HPDE6-E6E7 (cell line): ENCODE measurements around the gene CEP290.

ENCODE experiments used
- DNase-seq: peaks from one replicate; pipeline ENCODE4 v3.0.0; 2011; ENCODE audit warnings: missing footprints; ENCODE audit errors: extremely low spot score

CEP290 gene, protein sequence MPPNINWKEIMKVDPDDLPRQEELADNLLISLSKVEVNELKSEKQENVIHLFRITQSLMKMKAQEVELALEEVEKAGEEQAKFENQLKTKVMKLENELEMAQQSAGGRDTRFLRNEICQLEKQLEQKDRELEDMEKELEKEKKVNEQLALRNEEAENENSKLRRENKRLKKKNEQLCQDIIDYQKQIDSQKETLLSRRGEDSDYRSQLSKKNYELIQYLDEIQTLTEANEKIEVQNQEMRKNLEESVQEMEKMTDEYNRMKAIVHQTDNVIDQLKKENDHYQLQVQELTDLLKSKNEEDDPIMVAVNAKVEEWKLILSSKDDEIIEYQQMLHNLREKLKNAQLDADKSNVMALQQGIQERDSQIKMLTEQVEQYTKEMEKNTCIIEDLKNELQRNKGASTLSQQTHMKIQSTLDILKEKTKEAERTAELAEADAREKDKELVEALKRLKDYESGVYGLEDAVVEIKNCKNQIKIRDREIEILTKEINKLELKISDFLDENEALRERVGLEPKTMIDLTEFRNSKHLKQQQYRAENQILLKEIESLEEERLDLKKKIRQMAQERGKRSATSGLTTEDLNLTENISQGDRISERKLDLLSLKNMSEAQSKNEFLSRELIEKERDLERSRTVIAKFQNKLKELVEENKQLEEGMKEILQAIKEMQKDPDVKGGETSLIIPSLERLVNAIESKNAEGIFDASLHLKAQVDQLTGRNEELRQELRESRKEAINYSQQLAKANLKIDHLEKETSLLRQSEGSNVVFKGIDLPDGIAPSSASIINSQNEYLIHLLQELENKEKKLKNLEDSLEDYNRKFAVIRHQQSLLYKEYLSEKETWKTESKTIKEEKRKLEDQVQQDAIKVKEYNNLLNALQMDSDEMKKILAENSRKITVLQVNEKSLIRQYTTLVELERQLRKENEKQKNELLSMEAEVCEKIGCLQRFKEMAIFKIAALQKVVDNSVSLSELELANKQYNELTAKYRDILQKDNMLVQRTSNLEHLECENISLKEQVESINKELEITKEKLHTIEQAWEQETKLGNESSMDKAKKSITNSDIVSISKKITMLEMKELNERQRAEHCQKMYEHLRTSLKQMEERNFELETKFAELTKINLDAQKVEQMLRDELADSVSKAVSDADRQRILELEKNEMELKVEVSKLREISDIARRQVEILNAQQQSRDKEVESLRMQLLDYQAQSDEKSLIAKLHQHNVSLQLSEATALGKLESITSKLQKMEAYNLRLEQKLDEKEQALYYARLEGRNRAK (N-terminal part only)

DNA sequence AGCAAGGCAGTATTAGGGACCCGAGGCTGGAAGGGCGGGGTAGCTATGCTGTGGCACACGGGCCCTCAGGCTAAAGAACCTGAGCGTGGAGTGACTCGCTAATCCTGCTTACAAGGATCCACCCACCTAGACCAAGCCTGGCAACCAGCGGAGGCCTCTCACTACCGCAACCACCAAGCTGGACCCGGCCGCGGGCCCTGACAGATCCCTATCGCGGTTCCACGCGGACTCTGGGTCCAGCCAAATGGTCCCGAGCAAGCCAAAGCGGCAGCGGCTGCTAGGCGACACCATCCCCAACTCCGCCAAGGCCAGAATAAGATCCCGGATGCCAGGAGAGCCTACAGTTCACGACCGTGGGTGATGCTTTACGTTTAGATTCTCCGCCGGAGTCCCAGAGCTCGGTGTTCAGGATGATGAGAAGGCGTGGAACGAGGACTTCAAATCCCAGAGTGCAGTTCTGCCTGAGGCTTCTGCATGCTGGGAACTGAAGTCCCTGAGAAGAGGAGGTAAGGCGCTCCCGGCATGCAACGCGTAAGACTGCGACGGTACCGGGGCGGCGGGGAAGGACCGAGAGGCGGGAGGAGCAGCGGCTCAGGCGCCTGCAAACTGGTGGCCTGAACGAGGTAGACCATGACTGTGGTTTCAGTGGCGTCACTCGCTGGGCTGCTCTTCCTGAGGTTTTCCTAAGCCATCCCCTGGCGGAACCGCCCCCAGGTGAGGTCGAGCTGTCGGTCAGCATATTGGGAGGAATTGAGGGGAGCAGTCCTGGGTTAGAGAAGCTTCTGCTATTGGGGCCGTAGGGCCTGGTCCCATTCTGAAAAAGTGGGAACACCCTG lies at the start of gene CEP290, which contains the start of gene TMTC3:
TSS of gene CEP290 (minus strand) at position 315 of the 836 bp plus-strand sequence. CDS start 781 bp downstream, outside the sequence.
TSS of gene TMTC3 (plus strand) at position 534 of the 836 bp plus-strand sequence. CDS start 6,009 bp downstream, outside the sequence.
- DNase-seq: peak; percentile 90

DNA sequence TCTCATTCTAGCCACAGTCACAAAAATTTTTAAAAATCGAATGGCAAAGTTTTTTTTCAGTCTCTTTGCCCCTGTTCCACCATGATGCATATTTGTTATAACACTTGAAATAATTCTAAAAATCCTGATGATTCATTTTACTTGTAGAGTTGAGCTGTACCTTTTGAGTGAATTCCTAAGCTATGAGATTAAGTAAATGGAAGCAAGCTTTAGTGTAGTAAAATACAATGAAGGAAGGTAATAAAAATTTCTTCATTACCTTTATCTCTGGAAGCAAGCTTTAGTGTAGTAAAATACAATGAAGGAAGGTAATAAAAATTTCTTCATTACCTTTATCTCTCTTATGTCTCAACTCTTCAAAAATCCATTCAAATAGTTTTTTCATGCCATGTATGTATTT lies 46.3 kb upstream of the CEP290 start:
- no peak for DNase-seq

DNA sequence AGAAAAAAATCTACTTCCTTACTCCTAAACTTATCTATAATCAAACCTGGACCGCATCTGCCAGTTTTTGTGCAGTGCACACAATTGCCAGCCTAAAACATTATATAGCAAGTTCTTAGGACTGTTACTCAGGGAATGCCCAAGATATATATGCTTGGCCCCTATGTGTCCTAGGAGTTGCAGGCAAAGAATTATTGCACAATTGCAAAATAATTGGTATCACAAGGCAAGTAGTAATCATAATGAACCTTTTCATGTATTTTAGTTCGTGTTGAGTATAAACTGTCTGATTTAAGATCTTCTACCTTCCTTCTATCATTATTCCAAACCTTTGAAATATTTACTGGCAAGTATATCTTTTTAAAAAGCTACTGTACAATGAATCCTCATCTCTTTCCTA lies 45.7 kb upstream of the CEP290 start:
- no peak for DNase-seq

DNA sequence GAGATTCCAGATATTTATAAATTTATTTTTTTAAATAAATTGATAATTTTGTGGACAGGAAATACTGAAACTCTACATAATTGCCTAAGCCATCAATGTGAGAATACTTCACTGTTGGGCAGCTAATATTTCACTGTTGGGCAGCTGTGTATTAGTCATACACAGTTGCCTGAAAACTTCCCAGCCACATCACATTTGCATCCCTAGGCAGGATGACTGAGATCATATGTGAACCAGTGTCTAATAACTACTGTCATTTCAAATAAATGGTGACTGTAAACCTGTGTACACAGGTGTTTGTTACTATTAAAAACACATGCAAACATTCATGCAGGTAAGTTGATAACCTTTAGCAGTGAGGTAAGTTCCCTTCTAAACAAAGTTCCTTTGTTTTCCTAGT lies 44.1 kb upstream of the CEP290 start:
- DNase-seq: peak; percentile 27

DNA sequence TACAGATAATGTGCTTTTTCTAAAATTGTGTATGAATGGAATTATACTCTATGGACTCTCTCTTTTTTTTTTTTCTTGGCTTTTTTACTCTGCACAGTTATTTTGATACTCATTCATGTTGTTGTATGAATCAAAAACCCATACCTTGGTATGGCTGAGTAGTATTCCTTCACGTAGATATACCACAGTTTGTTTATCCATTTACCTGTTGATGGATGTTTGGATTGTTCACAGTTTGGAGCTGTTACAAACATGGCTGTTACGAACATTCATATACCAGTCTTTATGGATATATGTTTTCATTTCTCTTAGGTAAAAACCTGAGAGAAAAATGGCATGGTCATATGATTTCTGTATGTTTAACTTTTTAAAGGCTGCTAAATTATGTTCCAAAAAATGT lies 43.4 kb upstream of the CEP290 start:
- no peak for DNase-seq

DNA sequence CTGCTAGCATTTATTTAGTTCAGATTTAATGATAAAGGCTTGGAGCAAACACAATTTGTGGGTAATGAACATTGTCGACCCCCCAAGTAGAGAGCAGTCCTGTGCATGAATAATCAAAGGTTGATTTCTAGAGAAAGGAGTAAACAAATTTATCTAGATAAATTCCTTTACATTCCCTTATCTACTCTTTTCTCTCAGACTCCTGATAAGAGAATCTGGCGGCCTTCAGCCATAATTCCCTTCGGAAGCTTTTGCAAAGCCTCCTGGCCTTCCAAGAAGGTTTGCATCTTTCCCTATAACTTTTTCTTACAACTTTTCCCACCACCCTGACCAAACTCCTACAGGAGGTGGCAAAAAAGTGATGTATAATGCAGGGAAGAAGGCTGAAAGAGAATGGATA lies 42.3 kb upstream of the CEP290 start:
- no peak for DNase-seq

DNA sequence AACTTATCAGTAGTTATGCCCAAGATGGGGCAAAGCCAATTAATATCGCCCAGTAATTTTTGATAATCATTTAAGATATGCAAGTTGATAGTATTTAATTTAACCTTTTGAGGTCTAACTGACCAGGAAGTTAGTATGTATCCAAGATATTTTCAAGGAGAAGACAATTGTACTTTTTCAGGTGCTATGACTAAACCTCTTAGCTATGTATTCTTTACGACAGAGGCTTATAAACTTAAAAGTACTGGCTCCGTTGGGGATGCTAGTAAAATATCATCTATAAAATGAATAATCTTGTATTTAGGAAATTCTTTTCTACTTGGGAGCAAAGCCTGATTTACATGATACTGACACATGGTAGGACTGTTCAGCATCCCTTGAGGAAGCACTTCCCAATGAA lies 40.5 kb upstream of the CEP290 start:
- DNase-seq: no peak

DNA sequence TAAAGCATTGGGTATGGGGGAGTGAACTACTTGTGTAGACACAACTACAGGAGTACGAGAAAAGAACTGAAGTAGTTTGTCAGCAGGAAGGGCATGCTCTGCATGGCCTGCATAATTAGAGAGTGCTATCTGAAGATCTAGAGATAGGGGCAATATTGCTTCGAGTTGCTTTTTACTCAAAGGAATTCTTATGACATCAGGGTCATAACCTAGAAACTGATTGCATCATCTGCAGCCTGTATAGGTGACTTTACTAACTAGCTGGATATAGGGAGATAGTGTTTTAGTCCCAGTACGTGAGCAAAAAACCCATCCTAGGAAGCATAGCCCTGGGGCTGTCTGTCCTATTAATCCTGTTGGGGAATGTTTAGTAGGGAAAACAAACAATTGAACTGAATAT lies 40.0 kb upstream of the CEP290 start:
- DNase-seq: no peak

DNA sequence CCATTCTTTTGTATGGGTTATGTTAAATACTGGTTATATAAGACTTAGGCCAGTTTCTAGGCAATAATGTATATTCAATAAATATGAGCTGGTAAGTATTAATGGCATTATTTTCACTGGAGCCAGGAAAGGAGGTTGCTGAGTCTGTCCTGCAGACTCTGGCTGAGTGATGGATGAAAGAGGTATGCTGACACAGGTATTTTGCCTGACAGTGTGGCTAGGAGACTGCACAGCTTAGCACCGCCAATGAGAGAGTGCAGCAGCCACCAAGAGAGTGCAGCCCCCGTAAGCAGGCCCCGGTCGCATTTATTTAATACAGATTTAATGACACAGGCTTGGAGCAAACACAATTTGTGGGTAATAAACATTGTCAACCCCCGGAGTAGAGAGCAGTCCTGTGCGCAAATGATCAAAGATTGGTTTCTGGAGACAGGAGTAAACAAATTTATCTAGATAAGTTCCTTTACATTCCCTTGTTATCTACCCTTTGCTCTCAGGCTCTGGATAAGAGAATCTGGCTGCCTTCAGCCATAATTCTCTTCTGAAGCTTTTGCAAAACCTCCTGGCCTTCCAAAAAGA lies 37.6 kb upstream of the CEP290 start:
- DNase-seq: no peak

DNA sequence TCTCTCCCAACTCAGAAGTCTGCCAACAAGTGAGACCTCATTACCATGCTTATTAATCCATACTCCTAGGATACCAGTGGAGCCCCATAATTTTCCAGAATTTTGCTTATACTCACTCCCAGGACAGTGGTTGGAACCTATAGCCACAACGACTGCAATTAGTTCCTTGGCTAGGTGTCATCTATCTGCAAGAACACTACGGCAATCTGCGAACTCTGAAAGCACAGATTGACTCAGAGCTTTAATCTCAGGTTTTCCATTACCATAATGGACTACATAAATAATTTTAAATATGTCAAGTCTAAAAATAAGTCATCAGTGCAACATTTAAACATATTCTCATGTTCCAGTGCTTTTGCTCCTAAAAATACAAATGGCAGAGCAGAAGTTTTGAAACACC lies 33.7 kb upstream of the CEP290 start:
- no peak for DNase-seq

DNA sequence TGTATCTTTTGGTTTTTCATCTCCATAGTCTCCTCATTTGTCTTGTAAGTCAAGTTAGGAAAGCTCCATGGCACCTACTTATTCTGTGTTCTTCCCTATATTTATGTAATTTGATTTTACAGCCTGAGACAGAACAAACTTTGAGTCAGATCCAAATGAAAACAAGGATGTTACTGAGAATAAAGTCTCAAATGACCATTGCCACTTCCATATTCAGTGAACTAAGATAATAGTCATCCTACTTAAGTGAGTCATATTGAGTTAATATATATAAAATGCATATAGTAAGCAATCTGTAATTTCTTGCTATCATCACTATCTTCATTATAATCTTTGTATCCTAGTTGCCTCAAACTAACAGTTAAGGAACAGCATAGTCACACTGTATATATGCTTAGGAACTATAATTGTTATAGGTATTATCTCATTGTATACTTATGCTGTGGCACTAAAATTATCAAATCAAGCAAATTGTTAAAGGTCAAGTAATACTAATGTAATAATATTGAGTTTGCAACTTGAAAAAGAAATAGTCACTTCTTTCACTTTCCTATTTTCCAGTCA lies 31.0 kb upstream of the CEP290 start:
- DNase-seq: no peak

DNA sequence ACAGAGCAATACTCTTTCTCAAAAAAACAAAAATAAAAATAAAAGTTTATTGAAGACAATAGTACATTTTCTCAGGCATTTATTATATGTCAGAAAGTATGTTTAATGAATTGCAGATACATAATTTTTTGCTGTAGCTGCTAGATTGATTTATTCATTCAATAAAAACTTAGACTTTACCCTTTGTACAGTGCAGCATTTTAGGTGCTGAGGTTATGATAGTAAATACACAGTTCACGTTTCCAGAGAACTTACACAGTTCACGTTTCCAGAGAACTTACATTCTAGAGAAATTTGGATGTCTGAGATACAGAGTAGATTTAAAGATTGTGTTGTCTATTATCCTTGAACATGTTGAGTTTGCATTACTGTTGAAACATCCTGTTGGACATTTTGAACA lies 25.5 kb upstream of the CEP290 start:
- DNase-seq: no peak

DNA sequence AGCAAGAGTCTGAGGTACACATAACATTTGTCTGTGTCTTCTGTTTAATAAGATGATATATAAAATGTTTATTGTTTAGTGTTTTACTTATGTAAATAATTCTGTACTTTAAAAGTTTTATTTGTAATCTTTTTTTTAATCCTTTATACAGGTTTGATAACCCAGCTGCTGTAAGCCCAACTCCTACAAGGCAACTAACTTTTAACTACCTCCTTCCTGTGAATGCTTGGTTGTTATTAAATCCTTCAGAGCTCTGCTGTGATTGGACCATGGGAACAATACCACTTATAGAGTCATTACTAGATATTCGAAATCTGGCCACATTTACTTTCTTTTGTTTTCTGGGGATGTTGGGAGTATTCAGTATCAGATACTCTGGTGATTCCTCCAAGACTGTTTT lies 24.3 kb upstream of the CEP290 start:
- no peak for DNase-seq

DNA sequence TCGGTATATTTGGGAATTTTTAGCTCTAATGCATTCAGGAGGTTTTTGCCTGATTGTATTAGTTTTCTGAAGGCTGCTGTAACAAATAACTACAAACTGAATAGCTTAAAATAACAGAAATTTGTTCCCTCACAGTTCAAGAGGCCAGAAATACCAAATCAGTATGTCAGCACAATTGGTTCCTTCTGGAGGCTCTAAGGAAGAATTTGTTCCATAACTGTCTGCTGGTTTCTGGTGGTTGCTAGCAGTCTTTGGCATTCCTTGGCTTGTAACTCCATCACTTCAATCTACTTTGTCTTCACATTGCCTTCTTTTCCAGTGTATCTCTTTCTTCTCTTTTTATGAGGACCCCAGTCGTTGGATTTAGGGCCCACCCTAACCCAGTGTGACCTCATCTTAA lies 21.5 kb upstream of the CEP290 start:
- DNase-seq: no peak

DNA sequence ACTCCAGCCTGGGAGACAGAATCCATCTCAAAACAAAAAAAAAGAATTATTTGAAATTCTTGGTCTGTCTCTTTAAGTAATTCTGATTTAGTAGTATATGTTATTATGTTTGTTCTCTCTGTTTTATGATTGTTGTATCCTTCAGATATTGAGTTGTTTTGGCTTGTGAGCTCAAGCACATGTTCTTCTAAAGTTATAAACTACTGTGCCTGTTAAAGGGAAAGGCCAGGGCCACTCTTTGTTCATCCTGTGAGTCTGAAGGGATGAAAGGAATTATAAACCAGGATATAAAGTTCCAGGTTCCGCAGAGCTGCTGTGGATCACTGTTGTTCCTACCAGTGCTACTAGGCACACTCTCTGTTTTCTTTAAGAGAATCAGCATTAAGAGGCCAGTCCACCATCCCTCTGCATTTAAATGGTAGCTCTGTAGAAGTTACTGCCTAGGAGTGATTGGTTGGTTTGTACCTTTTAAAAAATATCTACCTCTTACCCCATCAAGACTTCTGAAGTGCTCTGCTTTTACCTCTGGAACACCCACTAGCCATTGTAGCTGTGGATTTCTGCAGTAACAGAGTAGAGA lies 14.3 kb upstream of the CEP290 start:
- DNase-seq: no peak

DNA sequence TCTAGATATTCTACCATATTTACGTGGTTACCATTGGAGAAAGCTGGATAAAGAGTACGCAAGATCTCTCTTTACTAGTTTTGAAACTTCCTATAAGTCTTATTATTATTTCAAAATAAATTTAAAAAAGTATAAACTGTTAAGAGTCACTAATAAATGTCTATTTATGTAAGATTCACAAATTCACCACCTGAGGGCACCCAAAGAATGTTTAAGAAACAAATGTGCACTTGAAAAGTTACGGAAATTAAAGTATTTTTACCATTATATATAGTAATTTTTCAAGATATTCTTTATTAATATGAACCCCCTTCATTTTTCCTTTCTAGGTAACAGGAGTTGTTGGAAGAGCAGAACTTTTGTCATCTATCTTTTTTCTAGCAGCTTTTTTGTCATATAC lies 12.1 kb upstream of the CEP290 start:
- DNase-seq: no peak

DNA sequence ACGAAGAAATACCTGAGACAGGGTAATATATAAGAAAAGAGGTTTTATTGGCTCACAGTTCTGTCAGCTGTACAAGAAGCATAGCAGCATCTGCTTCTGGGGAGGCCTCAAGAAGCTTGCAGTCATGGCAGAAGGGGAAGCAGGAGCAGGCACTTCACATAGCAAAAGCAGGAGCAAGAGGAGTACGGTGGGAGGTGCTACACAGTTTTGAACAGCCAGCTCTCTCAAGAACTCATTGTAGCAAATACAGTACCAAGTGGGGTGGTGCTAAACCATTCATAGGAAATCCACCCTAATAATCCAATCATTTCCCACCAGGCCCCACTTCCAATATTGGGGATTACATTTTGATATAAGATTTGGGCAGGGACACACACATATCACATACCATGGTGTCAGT lies 8.2 kb upstream of the CEP290 start:
- DNase-seq: no peak

DNA sequence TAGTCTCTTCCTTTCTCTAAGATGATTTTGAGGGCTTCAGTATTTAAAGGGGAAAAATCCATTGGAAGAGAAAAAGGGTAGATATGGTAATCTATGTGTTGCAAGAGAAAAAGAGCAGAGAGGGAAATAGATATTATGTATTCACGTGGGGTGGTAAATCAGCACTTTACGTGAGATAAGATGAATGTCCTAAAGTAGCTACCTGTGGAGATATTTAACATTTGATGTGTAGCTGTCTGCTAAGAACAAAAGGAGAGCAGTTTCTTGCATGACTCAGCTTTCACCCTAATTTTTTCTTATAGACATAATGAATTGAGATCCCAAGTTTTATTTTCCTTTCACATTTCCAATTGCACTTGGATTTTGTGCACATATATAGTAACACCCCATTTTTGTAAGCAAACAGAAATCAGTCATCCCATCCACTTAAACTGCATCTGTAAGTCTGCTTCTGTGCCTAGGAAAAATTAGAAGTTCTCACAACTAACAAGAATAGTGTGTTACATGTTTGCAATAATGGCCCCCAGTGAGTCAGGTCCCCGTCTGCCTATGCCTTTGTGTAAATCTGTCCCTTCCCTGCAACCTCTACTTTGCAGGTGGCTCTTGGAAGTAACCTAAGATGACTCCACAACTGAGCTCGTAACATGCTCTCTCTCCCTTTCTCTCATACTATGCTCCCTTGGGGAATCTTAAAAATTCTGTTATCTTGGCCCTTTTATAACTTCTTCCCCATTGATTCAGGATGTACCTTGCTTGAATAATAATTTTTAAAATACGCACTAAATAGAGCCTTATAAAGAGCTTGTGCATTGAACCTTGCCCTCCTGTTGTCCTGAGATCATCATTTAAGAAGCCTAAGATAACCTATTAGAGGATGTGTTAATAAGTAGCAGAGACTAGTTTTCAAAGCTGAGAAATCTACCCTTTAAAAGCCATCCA lies 3.9 kb upstream of the CEP290 start:
- DNase-seq: no peak
